PC-3 (cell line): ENCODE data around the gene DSP. TPM values are rescaled to one million over a fixed set of nuclear protein-coding genes. Genes with fewer than 3 reads are reported as not detected.

Experiments
- ATAC-seq: fragments of 200-7000 bp; cut with Tn5 transposase; 2 replicates; pipeline ENCODE4 v1.9.1; 2020; ENCODE audit warnings: mild to moderate bottlenecking, moderate library complexity
- BruUV-seq: library from RNA; stranded (reverse); fragments of 400-500 nt; replicated peaks from 2 replicates; lab custom pipeline; 2021; lab: Mats Ljungman, UMichigan
- CTCF ChIA-PET: fragments of 300-600 bp; sonication (Branson Sonifier 250); formaldehyde crosslinking; loops from one replicate; lab custom pipeline; 2022; ENCODE audit warnings: antibody characterized with exemption; lab: Charles Lee
- POLR2A ChIA-PET: fragments of 300-600 bp; sonication (Branson Sonifier 250); formaldehyde crosslinking; loops from one replicate; lab custom pipeline; 2022; ENCODE audit warnings: antibody characterized with exemption; ENCODE audit not compliant: unreplicated experiment; lab: Charles Lee
- DNase-seq: peaks from one replicate; pipeline ENCODE4 v3.0.0-alpha.2; 2015
- H2AFZ ChIP-seq: fragments of 300-600 bp; sonication (generic); 2 replicates; pipeline ENCODE4 v1.6.0; 2016; ENCODE audit warnings: antibody characterized with exemption, low read length
- H3F3A ChIP-seq: fragments of 300-600 bp; sonication (generic); one replicate; pipeline ENCODE4 v1.6.0; 2017; ENCODE audit warnings: antibody characterized with exemption, low read length, control low read depth, mild to moderate bottlenecking; ENCODE audit not compliant: unreplicated experiment
- H3K27ac ChIP-seq: fragments of 300-600 bp; sonication (generic); 2 replicates; pipeline ENCODE4 v1.5.1; 2016; ENCODE audit warnings: mild to moderate bottlenecking, low read length
- H3K27me3 ChIP-seq: fragments of 300-600 bp; sonication (generic); 2 replicates; pipeline ENCODE4 v1.6.1; 2016; ENCODE audit warnings: low read length, mixed read lengths
- H3K36me3 ChIP-seq: fragments of 300-600 bp; sonication (generic); 2 replicates; pipeline ENCODE4 v1.6.1; 2016; ENCODE audit warnings: low read depth, mixed run types, low read length, mixed read lengths
- H3K4me1 ChIP-seq: fragments of 300-600 bp; sonication (generic); 2 replicates; pipeline ENCODE4 v1.5.1; 2016; ENCODE audit warnings: low read length; ENCODE audit not compliant: insufficient read depth
- H3K4me2 ChIP-seq: fragments of 300-600 bp; sonication (generic); 2 replicates; pipeline ENCODE4 v1.6.0; 2016; ENCODE audit warnings: low read length
- H3K4me3 ChIP-seq: fragments of 300-600 bp; sonication (generic); 2 replicates; pipeline ENCODE4 v1.5.1; 2016; ENCODE audit warnings: mild to moderate bottlenecking, low read length, mixed read lengths
- H3K79me2 ChIP-seq: fragments of 300-600 bp; sonication (generic); 2 replicates; pipeline ENCODE4 v1.6.1; 2017; ENCODE audit warnings: low read length, mixed read lengths
- H3K9ac ChIP-seq: fragments of 300-600 bp; sonication (generic); 2 replicates; pipeline ENCODE4 v1.6.0; 2016; ENCODE audit warnings: mild to moderate bottlenecking, low read length
- H3K9me2 ChIP-seq: fragments of 300-600 bp; sonication (generic); replicated peaks from 2 replicates; pipeline ENCODE4 v1.6.1; 2016; ENCODE audit warnings: mixed run types, low read length, mixed read lengths
- H3K9me3 ChIP-seq: fragments of 300-600 bp; sonication (generic); 2 replicates; pipeline ENCODE4 v1.6.1; 2016; ENCODE audit warnings: low read length, mixed read lengths
- H4K20me1 ChIP-seq: fragments of 300-600 bp; sonication (generic); 2 replicates; pipeline ENCODE4 v1.6.1; 2016; ENCODE audit warnings: low read length, mixed read lengths
- EZH2 ChIP-seq: fragments of 300-600 bp; sonication (generic); IDR thresholded peaks from one replicate; pipeline ENCODE4 v1.6.1; 2017; ENCODE audit warnings: antibody characterized with exemption, mild to moderate bottlenecking, low read length; ENCODE audit not compliant: unreplicated experiment
- EZH2phosphoT487 ChIP-seq: fragments of 300-600 bp; sonication (generic); IDR thresholded peaks from 2 replicates; pipeline ENCODE4 v1.6.1; 2018; ENCODE audit warnings: mild to moderate bottlenecking, antibody characterized with exemption, low read length, borderline replicate concordance
- intact Hi-C: fragments of 100-400 bp; cut with micrococcal nuclease; formaldehyde crosslinking; loops from 2 replicates; pipeline ENCODE4 v1.9.0; 2023
- total RNA-seq: library from RNA; depleted of rRNA; stranded (reverse); fragments of >200 nt; gene quantifications from 2 replicates; pipeline ENCODE4 v1.2.3, GENCODE V29; 2014
- TF ChIP-seq, protein P1 (sequence below): fragments of 300-600 bp; sonication (generic); conservative IDR thresholded peaks from 2 replicates; pipeline ENCODE4 v1.5.1; 2017; ENCODE audit warnings: antibody characterized with exemption, low read depth, mild to moderate bottlenecking, low read length

DSP gene
- total RNA-seq, 1 experiment from 2014 or later = 54.7 TPM

DNA sequence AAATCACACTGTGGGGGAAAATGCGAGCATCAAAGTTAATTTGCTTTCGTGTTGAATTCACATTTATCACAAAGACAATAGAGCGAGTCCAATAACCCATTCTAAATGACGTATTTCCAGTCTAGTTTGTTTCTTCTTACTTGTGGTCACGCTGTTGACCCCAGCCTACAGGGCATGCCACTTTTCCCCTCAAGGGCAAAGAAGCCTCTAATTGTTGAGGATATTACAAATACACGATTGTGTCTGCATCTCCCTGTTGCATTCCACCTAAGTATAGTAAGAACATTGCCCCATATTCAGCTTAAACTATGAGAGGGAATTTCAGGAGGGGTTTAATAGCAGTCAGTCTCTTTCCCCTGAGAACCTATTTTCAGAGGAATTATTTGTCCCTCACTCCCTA lies 37.4 kb upstream of the DSP start:
- no peak overlapping the region for H3K9ac ChIP-seq
- no TSS peak for BruUV-seq
- no peak for DNase-seq
- intact Hi-C loops = no loop called here
- H3K9me2 ChIP-seq = no peaks in the 10 kb centered on the region
- no peak overlapping the region for H3K4me2 ChIP-seq
- TF ChIP-seq EZH2 (no peak), EZH2phosphoT487 (no peak)
- TF ChIP-seq, protein P1, sequence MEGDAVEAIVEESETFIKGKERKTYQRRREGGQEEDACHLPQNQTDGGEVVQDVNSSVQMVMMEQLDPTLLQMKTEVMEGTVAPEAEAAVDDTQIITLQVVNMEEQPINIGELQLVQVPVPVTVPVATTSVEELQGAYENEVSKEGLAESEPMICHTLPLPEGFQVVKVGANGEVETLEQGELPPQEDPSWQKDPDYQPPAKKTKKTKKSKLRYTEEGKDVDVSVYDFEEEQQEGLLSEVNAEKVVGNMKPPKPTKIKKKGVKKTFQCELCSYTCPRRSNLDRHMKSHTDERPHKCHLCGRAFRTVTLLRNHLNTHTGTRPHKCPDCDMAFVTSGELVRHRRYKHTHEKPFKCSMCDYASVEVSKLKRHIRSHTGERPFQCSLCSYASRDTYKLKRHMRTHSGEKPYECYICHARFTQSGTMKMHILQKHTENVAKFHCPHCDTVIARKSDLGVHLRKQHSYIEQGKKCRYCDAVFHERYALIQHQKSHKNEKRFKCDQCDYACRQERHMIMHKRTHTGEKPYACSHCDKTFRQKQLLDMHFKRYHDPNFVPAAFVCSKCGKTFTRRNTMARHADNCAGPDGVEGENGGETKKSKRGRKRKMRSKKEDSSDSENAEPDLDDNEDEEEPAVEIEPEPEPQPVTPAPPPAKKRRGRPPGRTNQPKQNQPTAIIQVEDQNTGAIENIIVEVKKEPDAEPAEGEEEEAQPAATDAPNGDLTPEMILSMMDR = no peak
- no peaks in the 10 kb centered on the region for H3K79me2 ChIP-seq
- no peaks in the 10 kb centered on the region for H3K9me3 ChIP-seq
- POLR2A ChIA-PET = no interaction called here
- no peaks in the 10 kb centered on the region for H3K27me3 ChIP-seq
- no peak overlapping the region for H3K27ac ChIP-seq
- no peaks in the 10 kb centered on the region for H4K20me1 ChIP-seq
- no peak for ATAC-seq
- H2AFZ ChIP-seq = no peak overlapping the region
- CTCF ChIA-PET = no interaction called here
- no peak overlapping the region for H3K4me3 ChIP-seq
- no peaks in the 10 kb centered on the region for H3K36me3 ChIP-seq
- peaks cover 21% of the 10 kb centered on the region for H3K4me1 ChIP-seq
- no peaks in the 10 kb centered on the region for H3F3A ChIP-seq

GRCh38 chr6:7505189-7505699 lies 36.2 kb upstream of the DSP start:
- DNase-seq (peak; percentile 96), ATAC-seq (peak; percentile 98)
- Histone ChIP-seq H3K4me3 (peak overlapping the region; percentile 49), H3K4me1 (peaks cover 21% of the 10 kb centered on the region), H3K27me3 (no peaks in the 10 kb centered on the region), H3K4me2 (peak overlapping the region; percentile 80), H3K9me2 (no peaks in the 10 kb centered on the region), H3K9ac (peak overlapping the region; percentile 65), H2AFZ (peak overlapping the region; percentile 69), H3F3A (no peaks in the 10 kb centered on the region), H3K79me2 (no peaks in the 10 kb centered on the region), H3K27ac (peak overlapping the region; percentile 93), H4K20me1 (no peaks in the 10 kb centered on the region), H3K9me3 (no peaks in the 10 kb centered on the region), H3K36me3 (no peaks in the 10 kb centered on the region)
- TF ChIP-seq, protein P1 = no peak
- TF ChIP-seq EZH2phosphoT487 (no peak), EZH2 (no peak)
- intact Hi-C loops = loop anchor here (5.0 kb wide), 1 partner anchor 37 kb away; the partner anchor contains the start of gene DSP
- POLR2A ChIA-PET = interaction anchor here (1.1 kb wide), 1 partner anchor 36 kb away, joined by 3 read pairs; the partner anchor contains the start of gene DSP
- no TSS peak for BruUV-seq
- CTCF ChIA-PET = no interaction called here

GRCh38 chr6:7507600-7507999 lies 33.9 kb upstream of the DSP start:
- H4K20me1 ChIP-seq = no peaks in the 10 kb centered on the region
- H3K9me2 ChIP-seq = no peaks in the 10 kb centered on the region
- H3F3A ChIP-seq = no peaks in the 10 kb centered on the region
- H3K9ac ChIP-seq = no peak overlapping the region
- H2AFZ ChIP-seq = no peak overlapping the region
- H3K4me3 ChIP-seq = no peak overlapping the region
- CTCF ChIA-PET = no interaction called here
- H3K27ac ChIP-seq = no peak overlapping the region
- no peak overlapping the region for H3K4me2 ChIP-seq
- no peaks in the 10 kb centered on the region for H3K36me3 ChIP-seq
- no peak for TF ChIP-seq EZH2
- TF ChIP-seq, protein P1 = no peak
- TF ChIP-seq EZH2phosphoT487 = no peak
- H3K79me2 ChIP-seq = no peaks in the 10 kb centered on the region
- no peak for DNase-seq
- no peaks in the 10 kb centered on the region for H3K27me3 ChIP-seq
- ATAC-seq = no peak
- no TSS peak for BruUV-seq
- intact Hi-C loops = loop anchor here (5.0 kb wide), 1 partner anchor 35 kb away; the partner anchor contains the start of gene DSP
- POLR2A ChIA-PET = no interaction called here
- H3K4me1 ChIP-seq = peaks cover 21% of the 10 kb centered on the region
- no peaks in the 10 kb centered on the region for H3K9me3 ChIP-seq
